Right lobe of liver (tissue), 4 donors: ENCODE measurements around the gene PEMT.

Experiments
- POLR2A ChIP-seq: fragments of 450-650 bp; IDR thresholded peaks from one replicate; pipeline ENCODE4 v1.6.1; 2017; ENCODE audit warnings: antibody characterized with exemption, mild to moderate bottlenecking
- TF ChIP-seq, protein P1 (sequence below), 4 donors: fragments of 200-600 bp in 3 of 4; fragments of 450-650 bp in 1 of 4; IDR thresholded peaks; one replicate each; pipeline versions ENCODE4 v1.5.1 to v1.8.0; 2016 to 2022; ENCODE audit warnings: antibody characterized with exemption in 4 of 4, mild to moderate bottlenecking in 2 of 4
- donor health status: DM: no; HTN: no; CAD: no.
- donor health status: DM: no; HTN: no; CAD: no.
- donor health status: DM: no; HTN: yes; CAD: no.

DNA sequence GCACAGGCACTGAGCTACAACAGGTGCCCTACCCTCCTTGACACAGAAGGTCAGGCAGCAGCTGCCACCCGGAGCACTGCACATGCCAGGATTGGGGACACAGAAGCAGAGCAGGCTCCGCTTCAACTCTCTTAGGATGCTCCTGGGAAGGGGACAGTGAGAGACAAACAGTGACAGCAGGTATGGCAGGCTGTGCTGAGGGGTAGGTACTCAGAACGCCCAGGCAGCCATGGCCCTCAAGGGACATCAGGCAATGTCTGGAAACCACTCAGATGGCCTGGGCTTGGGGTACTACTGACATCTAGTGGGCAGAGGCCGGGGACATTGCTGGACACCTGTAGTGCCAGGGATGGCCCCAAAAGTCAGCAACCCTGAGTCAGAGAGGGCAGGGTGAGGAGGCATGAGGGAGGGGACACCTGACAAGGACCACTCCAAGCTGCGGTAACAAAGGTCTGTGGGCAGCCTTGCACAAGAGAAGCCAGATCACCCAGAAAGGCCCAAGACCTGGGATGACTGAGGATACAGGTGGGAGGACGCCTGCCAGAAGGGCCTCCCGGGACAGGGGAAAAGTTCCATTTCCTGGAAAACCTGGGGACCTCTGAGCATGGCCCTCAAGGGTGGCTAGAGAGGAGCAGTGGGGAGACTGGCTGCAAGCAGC is 21.2 kb downstream of the PEMT start:
- TF ChIP-seq POLR2A = no peak
- TF ChIP-seq, protein P1, sequence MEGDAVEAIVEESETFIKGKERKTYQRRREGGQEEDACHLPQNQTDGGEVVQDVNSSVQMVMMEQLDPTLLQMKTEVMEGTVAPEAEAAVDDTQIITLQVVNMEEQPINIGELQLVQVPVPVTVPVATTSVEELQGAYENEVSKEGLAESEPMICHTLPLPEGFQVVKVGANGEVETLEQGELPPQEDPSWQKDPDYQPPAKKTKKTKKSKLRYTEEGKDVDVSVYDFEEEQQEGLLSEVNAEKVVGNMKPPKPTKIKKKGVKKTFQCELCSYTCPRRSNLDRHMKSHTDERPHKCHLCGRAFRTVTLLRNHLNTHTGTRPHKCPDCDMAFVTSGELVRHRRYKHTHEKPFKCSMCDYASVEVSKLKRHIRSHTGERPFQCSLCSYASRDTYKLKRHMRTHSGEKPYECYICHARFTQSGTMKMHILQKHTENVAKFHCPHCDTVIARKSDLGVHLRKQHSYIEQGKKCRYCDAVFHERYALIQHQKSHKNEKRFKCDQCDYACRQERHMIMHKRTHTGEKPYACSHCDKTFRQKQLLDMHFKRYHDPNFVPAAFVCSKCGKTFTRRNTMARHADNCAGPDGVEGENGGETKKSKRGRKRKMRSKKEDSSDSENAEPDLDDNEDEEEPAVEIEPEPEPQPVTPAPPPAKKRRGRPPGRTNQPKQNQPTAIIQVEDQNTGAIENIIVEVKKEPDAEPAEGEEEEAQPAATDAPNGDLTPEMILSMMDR (IDR thresholded peaks at IDR 0.05) = peak; percentile 56 to 65 (median 58)
